Activated CD4-positive, alpha-beta T cell treated with anti-CD3 and anti-CD28 coated beads, Interleukin-2, Interleukin-6, amounts not matched to agents 100 ng/mL and 50 ng/mL, durations not matched to agents 16 hours and 8 hours (primary cell): Measurements from ENCODE around the gene PRCP.

ENCODE experiments used
- DNase-seq: peaks from one replicate; pipeline ENCODE4 v3.0.0-alpha.2; 2020

Gene PRCP

DNA sequence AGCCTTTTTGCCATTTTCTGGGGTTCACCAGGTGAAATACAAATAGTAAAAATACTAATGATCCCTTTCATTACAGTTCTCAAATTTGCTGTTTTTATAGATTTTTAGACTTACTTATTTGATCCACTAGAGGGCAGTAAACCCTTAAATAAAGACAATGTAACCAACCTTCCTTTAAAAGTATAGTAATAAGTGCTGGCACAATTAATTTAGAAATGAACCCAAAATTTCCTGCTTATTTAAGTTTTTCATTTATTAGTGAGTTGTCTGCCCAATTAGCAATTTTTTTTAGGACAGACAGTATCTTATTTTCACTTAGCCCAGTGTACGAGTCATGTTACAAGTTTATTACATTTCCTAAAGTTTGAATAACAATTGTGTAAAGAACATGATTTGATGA, 6.0 kb upstream of the PRCP start:
- DNase-seq, result peak; percentile 16

GRCh38 chr11:82903843-82904586, 3.8 kb upstream of the PRCP start:
- peak; percentile 8 for DNase-seq

GRCh38 chr11:82902880-82903279, 2.6 kb upstream of the PRCP start:
- no peak for DNase-seq

- DNase-seq, result no peak
Observed at GRCh38 chr11:82901922-82902485, 1.8 kb upstream of the PRCP start.

DNA sequence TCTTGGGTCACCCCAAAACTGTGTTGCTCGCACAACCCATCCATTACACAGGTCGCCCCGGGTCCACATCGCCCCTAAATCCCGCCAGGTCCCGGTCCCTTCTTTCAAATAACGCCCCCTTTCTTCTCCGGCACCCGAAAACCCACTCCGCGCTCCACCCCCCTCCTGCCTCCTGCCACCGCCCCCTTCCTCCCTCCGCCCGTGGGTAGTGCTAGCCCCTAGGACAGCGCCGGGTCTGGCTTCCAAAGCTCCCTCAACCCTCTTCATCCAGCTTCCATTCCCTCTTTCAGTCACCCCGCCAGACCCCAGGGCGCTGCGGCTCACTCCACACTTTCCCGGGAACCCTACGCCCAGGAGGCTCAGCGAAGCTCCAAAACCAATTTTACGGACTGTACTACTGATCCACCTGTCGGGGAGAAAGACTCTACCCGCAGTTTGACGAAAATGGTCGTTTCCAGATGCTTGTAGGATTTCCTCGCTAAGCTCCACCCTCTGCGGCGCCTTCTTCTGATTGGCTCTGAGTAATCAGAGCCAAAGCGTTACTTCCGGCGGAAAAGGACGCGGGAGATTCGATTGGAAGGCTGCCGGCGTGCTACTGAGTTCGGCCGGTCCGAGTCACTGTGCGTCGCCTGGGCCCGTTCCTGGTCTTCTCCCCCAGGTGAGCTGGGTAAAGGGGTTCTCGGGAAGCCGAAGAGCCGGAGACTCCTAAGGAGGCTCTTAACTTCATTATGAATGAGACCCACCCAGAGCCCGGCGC, 1.1 kb upstream of the PRCP start, which contains the start of gene DDIAS:
Gene DDIAS, plus strand, starts transcription at position 572 of the 757 bp plus-strand sequence. CDS start 13,003 bp downstream, outside the sequence.
- peak; percentile 96 for DNase-seq

- DNase-seq, result no peak
Observed at GRCh38 chr11:82899957-82900276, 313 bp downstream of the PRCP start.

DNA sequence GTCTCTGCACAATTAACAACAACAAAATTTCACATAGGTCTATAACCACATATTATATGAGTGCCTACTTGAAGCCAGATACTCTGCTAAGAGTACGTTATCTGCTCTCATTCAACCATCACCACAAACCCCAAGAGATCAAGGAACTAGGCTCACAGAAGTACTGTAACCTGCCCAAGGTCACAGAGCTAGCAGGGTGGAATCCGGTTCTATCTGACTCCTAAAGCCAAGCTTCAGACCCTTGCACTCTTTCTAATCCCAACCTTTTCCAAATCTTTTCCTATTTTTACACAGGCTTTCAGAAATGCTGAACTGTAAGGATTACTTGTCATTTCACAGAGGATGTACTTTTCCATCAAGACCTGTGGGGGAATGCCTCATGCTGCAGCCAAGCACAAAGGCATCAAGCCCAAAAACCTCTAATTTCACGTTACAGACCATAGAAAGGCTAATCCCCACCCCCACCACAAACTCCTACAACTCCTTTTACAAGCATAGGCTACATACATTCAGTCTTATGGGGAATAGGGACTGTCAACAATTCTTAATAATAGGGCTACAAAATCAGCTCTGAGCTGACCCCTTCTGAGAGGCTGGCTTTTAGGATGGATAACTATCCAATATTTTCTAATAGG, 927 bp downstream of the PRCP start:
- peak; percentile 15 for DNase-seq

DNA sequence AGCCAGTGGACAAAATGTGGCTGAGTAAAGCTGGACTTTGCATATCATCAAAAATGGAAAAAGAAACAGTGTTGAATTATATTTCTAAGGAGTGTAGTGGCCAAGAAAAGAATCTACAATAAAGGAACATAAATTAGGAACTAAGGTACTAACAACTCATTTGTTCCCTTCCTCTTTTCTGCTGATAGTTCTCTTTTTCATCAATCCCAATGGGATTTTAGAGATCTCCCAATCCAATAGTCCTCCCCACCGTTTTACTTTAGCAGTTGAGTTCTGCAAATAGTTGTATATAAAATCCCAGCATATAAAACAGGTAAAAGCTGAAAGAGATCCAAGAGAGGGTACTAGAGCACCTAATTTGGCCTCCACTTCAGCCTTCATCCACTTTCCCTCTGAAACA, 2.0 kb downstream of the PRCP start:
- DNase-seq, result no peak

GRCh38 chr11:82896183-82896582, 4.0 kb downstream of the PRCP start:
- DNase-seq, result no peak

GRCh38 chr11:82895437-82896091, 4.7 kb downstream of the PRCP start:
- DNase-seq, result no peak

- DNase-seq, result no peak
Observed at GRCh38 chr11:82892611-82893169, 7.5 kb downstream of the PRCP start.

DNA sequence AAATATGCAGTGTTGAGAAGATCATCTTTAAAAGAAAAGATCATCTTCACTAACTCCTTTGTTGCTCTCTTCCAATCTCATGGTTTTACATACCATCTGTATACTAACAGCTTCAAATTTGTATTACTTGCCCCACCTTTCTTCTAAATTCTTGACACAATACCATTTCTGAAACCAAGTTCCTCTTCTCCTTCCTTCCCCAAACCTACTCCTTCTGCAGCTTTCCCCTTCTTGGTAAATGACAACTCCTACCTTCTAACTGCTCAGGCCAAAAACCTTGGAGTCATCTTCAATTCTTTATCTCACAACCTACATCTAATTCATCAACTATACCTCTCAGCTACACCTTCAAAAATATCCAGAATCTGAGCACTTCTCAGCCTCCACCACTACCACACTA, 9.3 kb downstream of the PRCP start:
- DNase-seq, result no peak

DNA sequence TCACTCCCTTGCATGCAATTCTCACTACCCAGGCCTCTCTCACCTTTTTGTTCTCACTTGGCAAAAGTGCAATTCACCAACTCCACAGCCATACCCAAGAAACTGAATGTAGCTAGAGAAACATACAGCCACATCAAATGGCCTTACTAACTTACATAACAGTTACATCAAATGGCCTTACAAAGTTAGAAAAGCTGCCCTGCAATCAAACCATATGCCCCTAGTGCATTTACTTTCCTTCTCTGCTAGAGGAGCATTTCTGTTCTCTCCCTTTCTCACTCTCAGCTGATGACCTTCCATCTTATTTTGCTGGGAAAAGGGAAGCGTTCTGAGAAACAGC, 10.3 kb downstream of the PRCP start:
- DNase-seq, result no peak

DNA sequence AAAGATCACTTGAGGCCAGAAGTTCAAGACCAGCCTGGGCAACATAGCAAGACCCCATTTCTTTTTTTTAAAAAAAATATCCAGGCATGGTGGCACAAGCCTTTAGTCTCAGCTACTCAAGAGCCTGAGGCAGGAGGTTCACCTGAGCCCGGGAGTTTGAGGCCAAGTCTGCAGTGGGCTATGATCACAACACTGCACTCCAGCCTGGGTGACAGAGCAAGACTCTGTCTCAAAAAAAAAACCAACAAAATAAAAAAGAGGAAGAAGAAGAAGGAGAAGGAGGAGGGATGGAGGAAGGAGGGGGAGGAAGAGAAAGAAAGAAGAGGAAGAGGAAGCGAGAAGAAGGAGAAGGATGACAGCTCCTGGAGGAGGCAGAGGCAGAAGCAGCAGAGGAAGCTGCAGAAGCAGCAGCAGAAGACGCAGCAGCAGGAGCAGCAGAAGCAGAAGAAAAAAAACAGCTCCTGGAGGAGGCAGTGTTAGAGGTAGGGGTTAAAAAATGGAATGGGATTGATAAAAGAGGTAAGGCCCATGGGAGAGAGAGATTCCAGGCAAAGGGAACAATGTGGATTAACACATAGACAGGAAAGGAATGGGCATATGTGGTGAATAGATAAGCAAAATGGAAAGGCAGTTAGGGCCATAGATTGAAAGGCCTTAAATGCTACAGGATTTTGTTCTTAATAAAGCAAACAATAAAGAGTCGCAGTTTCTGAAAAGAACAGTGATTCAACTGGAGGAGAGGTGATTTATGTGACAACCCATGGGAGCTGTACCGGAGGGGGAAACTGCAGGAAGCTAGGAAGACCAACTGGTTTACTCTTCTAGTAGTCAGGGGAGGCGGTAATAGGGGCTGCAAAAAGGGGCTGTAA, 10.9 kb downstream of the PRCP start:
- DNase-seq, result no peak

DNA sequence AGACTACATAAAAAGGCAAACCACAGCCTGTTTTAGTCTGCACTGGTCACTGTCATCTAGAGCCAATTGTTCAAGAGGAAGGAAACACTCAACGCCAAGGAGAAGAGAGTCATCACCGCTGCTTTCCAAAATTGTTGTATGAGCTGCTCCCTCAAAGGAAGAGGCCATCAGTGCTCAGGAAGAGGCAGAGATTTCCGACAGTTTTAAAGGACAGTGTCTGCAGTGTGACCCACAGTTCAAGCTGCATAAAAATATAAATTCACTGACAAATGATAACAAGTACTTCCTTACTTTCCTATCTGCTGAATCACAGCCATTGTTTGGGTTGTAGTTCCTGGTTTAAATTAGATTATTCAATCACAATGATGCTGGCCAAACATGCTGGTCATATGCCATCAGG, 16.4 kb downstream of the PRCP start:
- DNase-seq, result no peak

DNA sequence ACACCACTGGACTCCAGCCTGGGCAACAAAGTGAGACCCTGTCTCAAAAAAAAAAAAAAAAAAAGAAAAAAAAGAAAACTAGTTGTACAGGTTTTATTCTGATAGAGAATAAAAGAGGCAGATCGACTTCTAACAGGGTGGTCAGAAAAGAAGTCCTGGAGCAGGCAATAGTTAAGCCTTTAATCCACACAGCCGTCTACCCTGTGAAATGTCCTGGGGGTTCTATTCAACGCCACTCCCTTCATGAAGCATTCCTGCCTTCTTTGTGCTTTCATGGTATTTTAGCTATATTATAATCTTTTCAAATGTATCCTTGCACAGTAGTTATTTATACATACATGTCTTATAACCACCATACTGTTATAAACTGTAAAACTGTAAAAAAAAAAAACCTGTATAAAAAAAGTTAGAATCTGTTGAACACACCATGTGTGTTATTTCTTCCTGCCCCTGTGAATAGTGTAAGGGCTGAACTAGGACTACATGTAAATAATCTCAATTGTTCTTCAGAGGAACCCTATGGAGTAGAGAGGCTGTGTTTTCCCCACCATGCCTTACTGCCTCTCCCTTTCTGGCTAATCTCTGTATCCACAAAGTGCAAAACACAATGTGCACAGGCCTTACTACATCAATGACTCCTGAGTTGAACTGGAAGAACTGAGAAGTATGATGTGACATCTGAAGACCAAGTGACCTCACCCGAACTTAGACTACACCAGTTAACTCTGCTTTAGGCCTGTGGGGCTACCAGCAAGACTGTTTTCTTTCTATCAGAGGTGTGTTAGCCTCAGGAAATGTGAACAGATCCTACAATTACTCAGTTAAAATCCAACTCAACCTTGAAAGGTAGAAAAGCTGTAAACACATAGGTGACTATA, 25.3 kb downstream of the PRCP start:
- DNase-seq, result no peak

GRCh38 chr11:82873919-82874333, 26.3 kb downstream of the PRCP start:
- DNase-seq, result peak; percentile 15

- no peak for DNase-seq
Observed at GRCh38 chr11:82872377-82873150, 27.7 kb downstream of the PRCP start.

DNA sequence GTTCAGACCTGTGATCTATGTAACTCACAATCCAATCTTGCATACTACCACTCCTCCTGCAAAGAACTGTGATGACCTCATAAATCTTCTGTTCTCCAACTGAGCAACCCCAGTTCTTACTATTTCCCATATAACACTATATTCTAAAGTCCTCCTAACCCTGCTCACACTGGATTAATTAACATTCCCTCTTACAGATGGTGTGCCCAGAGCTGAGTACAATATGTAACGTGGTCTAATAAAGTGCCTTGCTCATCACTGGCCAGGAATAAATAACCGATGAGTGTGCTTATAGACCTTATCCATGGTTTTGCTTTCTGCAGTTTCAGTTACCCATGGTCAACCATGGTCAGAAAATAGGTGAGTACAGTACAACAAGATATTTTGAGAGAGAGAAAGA, 28.6 kb downstream of the PRCP start:
- DNase-seq, result no peak

- DNase-seq, result no peak
Observed at GRCh38 chr11:82869657-82870056, 30.6 kb downstream of the PRCP start.
